ENCODE data around the gene SHC3. TPM values are rescaled to one million over a fixed set of nuclear protein-coding genes. Genes with fewer than 3 reads are reported as not detected.

The SHC3 gene
- total RNA-seq, 1 experiment from 2014 or later = 1.8 TPM

- DNase-seq = no peak
- Histone ChIP-seq H2AFZ (ENCODE audit: low read length) (no peak overlapping the region), H2BK5ac (ENCODE audit: insufficient read length, low read length) (no peak overlapping the region), H3T11ph (ENCODE audit: low read length) (no peak overlapping the region), H3K23ac (ENCODE audit: insufficient read length, low read depth, low read length) (no peak overlapping the region), H4K8ac (replicated peaks; ENCODE audit: insufficient read length, low read depth, low read length) (no peak overlapping the region), H3K27me3 (ENCODE audit: insufficient read depth, low read length) (no peaks in the 10 kb centered on the region), H3K79me2 (ENCODE audit: insufficient read depth, low read length) (no peaks in the 10 kb centered on the region), H2BK20ac (ENCODE audit: low read depth, low read length, poor library complexity, severe bottlenecking) (no peak overlapping the region), H2BK15ac (ENCODE audit: low read depth, low read length) (no peak overlapping the region), H4K91ac (ENCODE audit: insufficient read length, low read depth, low read length) (no peak overlapping the region), H3K4ac (ENCODE audit: low read depth, low read length) (no peak overlapping the region), H3K9ac (ENCODE audit: extremely low read depth, insufficient read length, low read length) (no peak overlapping the region), H3K79me1 (ENCODE audit: insufficient read depth, low read depth, low read length, poor library complexity, severe bottlenecking) (no peaks in the 10 kb centered on the region), H4K5ac (ENCODE audit: insufficient read length, low read depth, low read length) (no peak overlapping the region), H3K4me1 (ENCODE audit: insufficient read depth, low read length) (no peaks in the 10 kb centered on the region), H3K56ac (ENCODE audit: insufficient read length, low read depth, low read length) (no peak overlapping the region), H3K23me2 (ENCODE audit: insufficient read length, low read depth, low read length, poor library complexity, severe bottlenecking) (no peaks in the 10 kb centered on the region), H3K18ac (ENCODE audit: insufficient read length, low read depth, low read length) (no peak overlapping the region), H4K20me1 (ENCODE audit: control insufficient read depth, insufficient read depth, insufficient read length) (no peaks in the 10 kb centered on the region), H2BK120ac (ENCODE audit: low read depth, low read length, poor library complexity, severe bottlenecking) (no peak overlapping the region), H3K4me2 (ENCODE audit: insufficient read depth, insufficient read length, low read length) (no peak overlapping the region), H2AK5ac (ENCODE audit: insufficient read length, low read length) (no peak overlapping the region), H2BK12ac (ENCODE audit: insufficient read length, low read depth, low read length) (no peak overlapping the region), H3K14ac (ENCODE audit: insufficient read depth, low read length) (no peak overlapping the region), H3K27ac (ENCODE audit: insufficient read length, low read depth, low read length) (no peak overlapping the region), H3K9me3 (ENCODE audit: control insufficient read depth, low read depth, low read length) (no peaks in the 10 kb centered on the region)
- peaks cover 11 to 17% of the 10 kb centered on the region in 2 experiments for H3K9me3 Mint-ChIP-seq
- peaks cover 6 to 10% (median 9%) of the 10 kb centered on the region in 3 experiments; a peak in 6 of 7 replicates for H3K36me3 Mint-ChIP-seq (ENCODE audit: insufficient read depth in 1 of 3, low read depth in 3 of 3)
- no peak overlapping the region for H3K4me3 Mint-ChIP-seq
- no CpG with 5 or more reads among the region's 3 CpGs for WGBS (ENCODE audit: extremely low coverage, insufficient read length, low lambda C conversion rate)
- TF ChIP-seq CTCF (conservative IDR thresholded peaks at IDR 0.05) = no peak
- H3K4me1 Mint-ChIP-seq = peaks cover 0 to 4% of the 10 kb centered on the region in 2 experiments; a peak in 3 of 4 replicates
- H3K27ac Mint-ChIP-seq = no peak overlapping the region
- no peaks in the 10 kb centered on the region; the same call in 1 of the 2 replicates for H3K27me3 Mint-ChIP-seq (ENCODE audit: low read depth)
Measured at GRCh38 chr9:89213396-89213880, 34.8 kb upstream of the SHC3 start.

Data from H9 (cell line).